K562 (cell line): Measurements from ENCODE around the gene LRFN3. TPM values are rescaled to one million over a fixed set of nuclear protein-coding genes. Genes with fewer than 3 reads are reported as not detected.

Experiments used
- ATAC-seq: fragments of 200-7000 bp; cut with Tn5 transposase; 3 replicates; pipeline ENCODE4 v1.9.1; 2020; ENCODE audit warnings: moderate library complexity
- BruUV-seq: library from RNA; stranded (reverse); fragments of 400-500 nt; replicated peaks from 2 replicates; lab custom pipeline; 2021; lab: Mats Ljungman, UMichigan
- CTCF ChIA-PET: fragments of 300-600 bp; formaldehyde crosslinking; extraction: SDS; loops from one replicate; lab custom pipeline; 2021; ENCODE audit warnings: low intra/inter-chr PET ratio; lab: Yijun Ruan, JAX
- POLR2A ChIA-PET: fragments of 300-600, 350-650 bp; sonication (Branson Sonifier 250); formaldehyde crosslinking; extraction: SDS; loops from one replicate; lab custom pipeline; 2021; ENCODE audit warnings: antibody characterized with exemption, inconsistent platforms; lab: Yijun Ruan, JAX
- DNase-seq, 4 experiments: peaks; one replicate each; pipeline versions ENCODE4 v3.0.0 to v3.0.0-alpha.2; 2011 to 2018; ENCODE audit warnings: low spot score in 3 of 4, mixed read lengths in 3 of 4; ENCODE audit errors: extremely low read depth in 1 of 4
- FAIRE-seq: peaks from 2 replicates; lab custom pipeline; 2011; peaks lifted over from hg19 to GRCh38; lab: Jason Lieb, UNC
- H2AFZ ChIP-seq: 2 replicates; pipeline ENCODE4 v1.6.0; 2011; ENCODE audit warnings: low read depth, low read length, control low read depth, inconsistent platforms
- H3K27ac ChIP-seq: fragments of 200-600 bp; 3 replicates; pipeline ENCODE4 v1.8.0; 2011; ENCODE audit warnings: low read depth, mild to moderate bottlenecking, control low read depth, inconsistent platforms, low read length, moderate library complexity, mixed read lengths; ENCODE audit errors: extremely low read depth
- H3K27me3 ChIP-seq, 2 experiments: fragments of 300-600 bp in 1 of 2; 2 replicates in 1 of 2; 3 replicates in 1 of 2; pipeline versions ENCODE4 v1.6.0 to v1.8.0; 2011; ENCODE audit warnings: inconsistent platforms in 2 of 2, low read length in 2 of 2, mild to moderate bottlenecking in 1 of 2, mixed read lengths in 1 of 2, moderate library complexity in 1 of 2; ENCODE audit not compliant: control insufficient read depth in 2 of 2, insufficient read depth in 2 of 2
- H3K36me3 ChIP-seq: fragments of 300-600 bp; 3 replicates; pipeline ENCODE4 v1.8.0; 2011; ENCODE audit warnings: mild to moderate bottlenecking, low read length, inconsistent platforms; ENCODE audit not compliant: control insufficient read depth, insufficient read depth
- H3K4me1 ChIP-seq, 2 experiments: fragments of 200-600 bp in 1 of 2; replicated peaks in 1 of 2; 2 replicates in 1 of 2; 3 replicates in 1 of 2; pipeline versions ENCODE4 v1.5.1 to v1.8.0; 2011; ENCODE audit warnings: inconsistent platforms in 2 of 2, low read length in 2 of 2, mild to moderate bottlenecking in 1 of 2, mixed read lengths in 1 of 2, moderate library complexity in 1 of 2; ENCODE audit not compliant: control insufficient read depth in 2 of 2, insufficient read depth in 2 of 2
- H3K4me2 ChIP-seq: 2 replicates; pipeline ENCODE4 v1.6.1; 2011; ENCODE audit warnings: low read length, control low read depth, inconsistent platforms, mixed read lengths; ENCODE audit not compliant: insufficient read depth
- H3K4me3 ChIP-seq: fragments of 200-600 bp; sonication (generic), shearing (Covaris generic); 2 replicates; pipeline ENCODE4 v1.5.1; 2016; ENCODE audit warnings: control low read depth, inconsistent platforms
- H3K79me2 ChIP-seq: fragments of 200-600 bp; 3 replicates; pipeline ENCODE4 v1.8.0; 2011; ENCODE audit warnings: low read length, inconsistent platforms; ENCODE audit not compliant: control insufficient read depth, insufficient read depth
- H3K9ac ChIP-seq, 2 experiments: 2 replicates each; pipeline versions ENCODE4 v1.6.0 to v1.6.1; 2011; ENCODE audit warnings: low read depth in 2 of 2, low read length in 2 of 2, control low read depth in 1 of 2, inconsistent platforms in 1 of 2, mild to moderate bottlenecking in 1 of 2, mixed read lengths in 1 of 2; ENCODE audit not compliant: insufficient read depth in 1 of 2
- H3K9me1 ChIP-seq: one replicate; pipeline ENCODE4 v1.6.0; 2011; ENCODE audit warnings: inconsistent platforms, mild to moderate bottlenecking, low read length, moderate library complexity; ENCODE audit not compliant: control insufficient read depth, insufficient read depth
- H3K9me3 ChIP-seq: replicated peaks from 2 replicates; pipeline ENCODE4 v1.5.1; 2011; ENCODE audit warnings: low read depth, low read length, inconsistent platforms; ENCODE audit not compliant: control insufficient read depth, insufficient read depth
- H4K20me1 ChIP-seq: replicated peaks from 2 replicates; pipeline ENCODE4 v1.6.1; 2011; ENCODE audit warnings: low read length, inconsistent platforms, mixed read lengths; ENCODE audit not compliant: control insufficient read depth, insufficient read depth
- DNMT1 ChIP-seq: fragments of 450-650 bp; IDR thresholded peaks from 2 replicates; pipeline ENCODE4 v1.6.1; 2016; ENCODE audit warnings: antibody characterized with exemption, mild to moderate bottlenecking
- MCM5 ChIP-seq: fragments of 450-650 bp; IDR thresholded peaks from 2 replicates; pipeline ENCODE4 v1.6.1; 2016; ENCODE audit warnings: low read depth
- RBM25 ChIP-seq: fragments of 200-400 bp; formaldehyde crosslinking; IDR thresholded peaks from 2 replicates; pipeline ENCODE4 v1.6.1; 2018; ENCODE audit warnings: low read length, low read depth, moderate library complexity; ENCODE audit not compliant: severe bottlenecking
- WGBS: fragments of 100-300 bp; shearing (Covaris generic); methylation state at CpG from one replicate; pipeline ENCODE4 v1.1.6; 2016; ENCODE audit warnings: low coverage, mixed read lengths; ENCODE audit not compliant: insufficient coverage; ENCODE audit errors: missing lambda C conversion rate; 5-methylcytosine and 5-hydroxymethylcytosine counted together
- in situ Hi-C: fragments of 300-500 bp; cut with MboI; formaldehyde crosslinking; loops from 4 replicates; pipeline ENCODE4 v1.15.0; 2018; ENCODE audit warnings: inconsistent platforms, mixed read lengths
- intact Hi-C: fragments of 100-400 bp; cut with micrococcal nuclease; formaldehyde crosslinking; loops from 2 replicates; pipeline ENCODE4 v1.14.2; 2022
- polyA plus RNA-seq, 8 experiments: library from polyadenylated mRNA; depleted of rRNA in 4 of 8; stranded (reverse) in 5 of 8; unstranded in 3 of 8; fragments of >200 nt; fragmentation: Nextera tagmentation in 2 of 8; fragmentation: Illumina TruSeq in 1 of 8; extraction: Ambion mirVana in 2 of 8; extraction: Trizol in 1 of 8; gene quantifications; 2 replicates each; pipeline versions ENCODE4 v1.2.1 to v1.2.3, GENCODE V29; 2011 to 2014; ENCODE audit warnings: inconsistent platforms in 1 of 8, missing spikeins in 1 of 8
- total RNA-seq, 7 experiments: library from RNA; depleted of rRNA in 6 of 7; stranded (reverse); fragments of >200 nt in 6 of 7; fragmentation: Illumina TruSeq in 2 of 7; extraction: Trizol in 2 of 7; gene quantifications; 2 replicates each; pipeline versions ENCODE4 v1.2.1 to v1.2.3, GENCODE V29; 2011 to 2021; ENCODE audit warnings: low replicate concordance in 1 of 7
- TF ChIP-seq, protein P1 (sequence below): sonication (generic); IDR thresholded peaks from 2 replicates; pipeline ENCODE4 v1.6.1; 2016

LRFN3 gene
- total and polyA plus RNA-seq, 9 of the 15 experiments (the other 6 are each of a cell fraction or from before 2014, with no cell fraction given) = 0.03 to 0.12 (median 0.11) TPM; not detected in 6

DNA sequence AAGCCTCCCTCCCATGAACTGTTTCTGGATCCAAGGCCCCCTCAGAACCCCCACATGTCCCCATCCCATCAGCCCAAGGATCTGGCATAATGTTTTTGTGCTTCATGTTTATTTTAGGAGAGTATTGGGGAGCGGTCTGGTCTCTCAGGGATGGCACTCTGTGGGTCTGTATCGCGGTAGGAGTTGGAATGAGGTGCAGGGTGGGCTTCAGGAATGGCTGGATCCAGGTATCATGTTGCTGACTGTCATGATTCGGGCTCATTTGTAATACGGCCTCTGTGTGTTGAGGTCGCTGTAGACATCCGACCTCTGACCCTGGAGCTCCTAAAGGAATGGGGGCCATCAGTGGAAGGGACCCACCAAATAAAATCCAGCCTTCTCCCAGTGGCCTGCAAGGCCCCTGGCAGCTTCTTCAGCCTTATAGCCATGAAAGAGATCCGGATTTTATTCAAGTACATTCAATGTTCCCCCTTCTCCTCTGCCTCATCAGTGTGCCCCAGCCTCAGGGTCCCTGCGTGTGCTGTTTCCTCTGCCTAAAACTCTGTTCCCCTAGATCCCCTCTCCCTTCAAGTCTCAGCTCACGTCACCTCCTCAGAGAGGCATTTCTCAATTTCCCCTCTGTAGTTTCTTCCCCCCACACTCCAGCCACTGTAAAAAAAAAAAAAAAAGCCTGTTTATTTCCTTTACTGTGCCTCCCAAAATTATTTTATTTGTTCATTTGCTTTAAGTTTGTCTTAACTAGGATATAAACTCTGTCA lies 31.7 kb upstream of the LRFN3 start:
- Histone ChIP-seq H3K27me3 (no peaks in the 10 kb centered on the region), H3K36me3 (no peaks in the 10 kb centered on the region), H3K9me1 (no peaks in the 10 kb centered on the region), H3K79me2 (peaks cover 8% of the 10 kb centered on the region; the same call in 2 of the 3 replicates), H3K4me2 (no peak overlapping the region), H3K4me3 (no peak overlapping the region), H3K9me3 (no peaks in the 10 kb centered on the region), H3K27ac (peak overlapping the region; percentile 33; the same call in 1 of the 3 replicates), H3K9ac (no peak overlapping the region; a peak in 1 of 4 replicates), H4K20me1 (no peaks in the 10 kb centered on the region), H2AFZ (peak overlapping the region; percentile 58), H3K4me1 (peaks cover 39 to 47% of the 10 kb centered on the region in 2 experiments)
- TF ChIP-seq MCM5 = no peak
- TF ChIP-seq, protein P1, sequence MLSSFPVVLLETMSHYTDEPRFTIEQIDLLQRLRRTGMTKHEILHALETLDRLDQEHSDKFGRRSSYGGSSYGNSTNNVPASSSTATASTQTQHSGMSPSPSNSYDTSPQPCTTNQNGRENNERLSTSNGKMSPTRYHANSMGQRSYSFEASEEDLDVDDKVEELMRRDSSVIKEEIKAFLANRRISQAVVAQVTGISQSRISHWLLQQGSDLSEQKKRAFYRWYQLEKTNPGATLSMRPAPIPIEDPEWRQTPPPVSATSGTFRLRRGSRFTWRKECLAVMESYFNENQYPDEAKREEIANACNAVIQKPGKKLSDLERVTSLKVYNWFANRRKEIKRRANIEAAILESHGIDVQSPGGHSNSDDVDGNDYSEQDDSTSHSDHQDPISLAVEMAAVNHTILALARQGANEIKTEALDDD = no peak
- peak; percentile 41 for TF ChIP-seq RBM25
- no peak for TF ChIP-seq DNMT1
- CTCF ChIA-PET = interaction anchor here (0.6 to 1.0 kb wide), 2 partner anchors 23 to 79 kb away, joined by 4 to 5 read pairs; no protein-coding TSS in a partner anchor
- 72% methylated on average over 10 of the region's 10 CpGs for WGBS
- no peak for FAIRE-seq
- intact Hi-C loops = no loop called here
- no peak for ATAC-seq
- no TSS peak for BruUV-seq
- POLR2A ChIA-PET = interaction anchor here (0.6 to 1.4 kb wide), 4 partner anchors 12 to 555 kb away, joined by 3 to 4 read pairs (median 3); no protein-coding TSS in a partner anchor
- DNase-seq = no peak
- in situ Hi-C loops = no loop called here
